Epithelial cell of proximal tubule (primary cell): Measurements from ENCODE around the gene HELZ. TPM values are rescaled to one million over a fixed set of nuclear protein-coding genes. Genes with fewer than 3 reads are reported as not detected.

ENCODE experiments used
- DNase-seq: peaks from one replicate; pipeline ENCODE4 v3.0.0-alpha.2; 2011; ENCODE audit warnings: low read depth
- H3K4me3 ChIP-seq: 2 replicates; pipeline ENCODE4 v1.5.1; 2011; ENCODE audit warnings: low read depth, mild to moderate bottlenecking, low read length
- total RNA-seq: library from RNA; depleted of rRNA; stranded (reverse); fragments of >200 nt; gene quantifications from 2 replicates; pipeline ENCODE4 v1.2.3, GENCODE V29; 2015
- TF ChIP-seq, protein P1 (sequence below): conservative IDR thresholded peaks from 2 replicates; pipeline ENCODE4 v1.5.1; 2012; ENCODE audit warnings: low read depth, mild to moderate bottlenecking, low read length

Gene HELZ
- total RNA-seq, 1 donor from 2014 or later = 31.1 TPM

DNA sequence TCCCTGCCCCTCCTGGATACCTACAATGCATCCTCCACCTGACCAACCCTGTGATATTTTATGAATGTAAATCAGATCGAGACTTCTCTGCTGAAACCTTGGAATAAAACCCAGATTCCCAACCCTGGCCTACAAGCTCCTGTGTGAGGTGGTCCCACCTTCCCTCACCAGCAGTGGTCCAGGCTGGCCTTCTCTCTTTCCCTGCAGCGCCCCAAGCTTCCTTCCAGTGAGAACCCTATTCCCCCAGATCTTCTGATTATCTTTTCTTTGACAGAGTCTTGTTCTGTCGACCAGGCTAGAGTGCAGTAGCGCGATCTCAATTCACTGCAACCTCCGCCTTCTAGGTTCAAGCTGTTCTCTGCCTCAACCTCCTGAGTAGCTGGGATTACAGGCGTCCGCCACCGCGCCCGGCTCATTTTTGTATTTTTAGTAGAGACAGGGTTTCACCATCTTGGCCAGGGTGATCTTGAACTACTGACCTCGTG lies 2.5 kb upstream of the HELZ start:
- TF ChIP-seq, protein P1, sequence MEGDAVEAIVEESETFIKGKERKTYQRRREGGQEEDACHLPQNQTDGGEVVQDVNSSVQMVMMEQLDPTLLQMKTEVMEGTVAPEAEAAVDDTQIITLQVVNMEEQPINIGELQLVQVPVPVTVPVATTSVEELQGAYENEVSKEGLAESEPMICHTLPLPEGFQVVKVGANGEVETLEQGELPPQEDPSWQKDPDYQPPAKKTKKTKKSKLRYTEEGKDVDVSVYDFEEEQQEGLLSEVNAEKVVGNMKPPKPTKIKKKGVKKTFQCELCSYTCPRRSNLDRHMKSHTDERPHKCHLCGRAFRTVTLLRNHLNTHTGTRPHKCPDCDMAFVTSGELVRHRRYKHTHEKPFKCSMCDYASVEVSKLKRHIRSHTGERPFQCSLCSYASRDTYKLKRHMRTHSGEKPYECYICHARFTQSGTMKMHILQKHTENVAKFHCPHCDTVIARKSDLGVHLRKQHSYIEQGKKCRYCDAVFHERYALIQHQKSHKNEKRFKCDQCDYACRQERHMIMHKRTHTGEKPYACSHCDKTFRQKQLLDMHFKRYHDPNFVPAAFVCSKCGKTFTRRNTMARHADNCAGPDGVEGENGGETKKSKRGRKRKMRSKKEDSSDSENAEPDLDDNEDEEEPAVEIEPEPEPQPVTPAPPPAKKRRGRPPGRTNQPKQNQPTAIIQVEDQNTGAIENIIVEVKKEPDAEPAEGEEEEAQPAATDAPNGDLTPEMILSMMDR = no peak
- no peak for DNase-seq
- H3K4me3 ChIP-seq = no peak overlapping the region

DNA sequence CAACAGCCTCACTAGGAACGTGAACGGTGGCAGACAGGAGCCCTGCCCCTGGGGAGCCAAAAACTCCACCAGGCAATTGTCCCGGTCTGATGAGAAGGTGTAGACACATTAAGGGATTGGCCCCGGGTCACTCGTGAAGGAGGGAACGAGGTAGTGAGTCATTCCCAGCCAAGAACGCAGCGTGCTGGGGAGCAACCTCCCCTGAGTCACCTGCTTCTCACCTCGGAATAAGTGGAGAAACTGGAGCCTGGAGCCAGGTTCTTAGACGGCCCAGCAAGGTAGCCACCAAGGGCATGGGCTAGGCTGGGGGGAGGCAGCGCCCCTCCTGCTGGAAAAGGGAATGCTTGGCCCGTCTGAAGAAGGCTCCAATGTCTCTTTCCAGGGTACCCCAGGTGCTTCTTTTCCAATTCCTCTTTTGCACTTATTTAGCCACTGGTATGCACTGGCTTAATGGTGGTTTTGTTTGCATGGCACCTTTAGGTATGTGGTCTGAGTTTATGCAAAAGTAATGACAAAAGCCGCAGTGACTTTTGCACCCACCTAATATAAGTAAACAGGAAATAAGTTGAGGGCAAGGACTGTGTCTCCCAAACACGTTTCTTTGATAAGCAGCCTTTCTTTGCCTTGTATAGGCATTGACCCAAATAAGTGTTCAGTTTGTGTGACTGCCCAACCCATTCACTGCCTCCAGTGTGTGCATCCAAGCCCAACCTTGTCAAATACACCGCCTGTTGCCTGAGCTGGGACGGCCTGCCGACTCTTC lies 1.8 kb upstream of the HELZ start:
- peak overlapping the region; percentile 91 for H3K4me3 ChIP-seq
- peak; percentile 59 for DNase-seq
- TF ChIP-seq, protein P1 = no peak

DNA sequence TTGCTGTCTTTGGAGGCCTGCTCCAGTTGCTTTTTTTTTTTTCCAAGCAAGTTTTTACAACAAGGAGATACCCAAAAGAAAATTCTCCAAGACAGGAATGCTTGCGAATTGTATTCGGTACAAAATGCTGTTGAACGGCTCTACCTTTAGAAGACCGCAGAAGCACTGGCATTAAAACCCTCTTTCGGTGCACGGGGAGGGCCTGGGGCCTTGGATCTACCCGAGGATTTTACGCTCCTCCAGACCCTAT lies 1.3 kb upstream of the HELZ start:
- DNase-seq = no peak
- H3K4me3 ChIP-seq = peak overlapping the region; percentile 91
- TF ChIP-seq, protein P1 = no peak

DNA sequence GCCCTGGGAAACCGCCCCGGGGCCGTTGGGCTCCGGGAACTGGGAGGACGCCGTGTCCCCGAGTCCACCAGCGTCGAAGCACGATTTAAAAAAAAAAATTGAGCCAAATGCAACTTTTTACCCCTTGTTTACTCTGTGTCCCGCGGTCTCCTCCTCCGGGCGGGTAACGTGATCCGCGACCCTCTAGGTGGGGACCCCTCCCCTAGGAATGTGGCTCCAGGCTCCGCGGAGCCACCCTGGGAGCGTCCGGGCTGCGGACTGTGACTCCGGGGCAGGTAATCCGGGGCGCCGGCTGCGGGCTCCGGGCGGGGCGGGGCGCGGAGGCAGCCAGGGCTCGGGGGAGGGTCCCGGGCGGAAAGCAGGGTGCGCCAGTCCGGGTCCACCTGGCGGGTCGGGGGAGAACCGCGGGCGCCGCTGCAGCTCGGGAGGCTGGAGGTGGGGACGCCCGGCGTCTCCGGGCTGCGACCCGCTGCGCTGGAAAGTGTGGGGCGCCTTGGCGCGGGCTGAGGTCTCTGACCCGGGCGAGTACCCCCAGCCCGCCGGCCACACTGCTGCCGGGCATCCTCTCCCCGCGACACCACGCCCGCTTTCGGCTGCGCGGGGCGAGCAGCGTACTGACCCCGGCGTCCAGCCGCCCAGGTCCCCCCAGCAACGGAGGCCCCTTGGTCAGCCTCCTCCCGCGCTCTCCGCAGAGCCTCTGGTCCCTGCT lies 852 bp upstream of the HELZ start:
- TF ChIP-seq, protein P1 = no peak
- no peak for DNase-seq
- H3K4me3 ChIP-seq = peak overlapping the region; percentile 91

DNA sequence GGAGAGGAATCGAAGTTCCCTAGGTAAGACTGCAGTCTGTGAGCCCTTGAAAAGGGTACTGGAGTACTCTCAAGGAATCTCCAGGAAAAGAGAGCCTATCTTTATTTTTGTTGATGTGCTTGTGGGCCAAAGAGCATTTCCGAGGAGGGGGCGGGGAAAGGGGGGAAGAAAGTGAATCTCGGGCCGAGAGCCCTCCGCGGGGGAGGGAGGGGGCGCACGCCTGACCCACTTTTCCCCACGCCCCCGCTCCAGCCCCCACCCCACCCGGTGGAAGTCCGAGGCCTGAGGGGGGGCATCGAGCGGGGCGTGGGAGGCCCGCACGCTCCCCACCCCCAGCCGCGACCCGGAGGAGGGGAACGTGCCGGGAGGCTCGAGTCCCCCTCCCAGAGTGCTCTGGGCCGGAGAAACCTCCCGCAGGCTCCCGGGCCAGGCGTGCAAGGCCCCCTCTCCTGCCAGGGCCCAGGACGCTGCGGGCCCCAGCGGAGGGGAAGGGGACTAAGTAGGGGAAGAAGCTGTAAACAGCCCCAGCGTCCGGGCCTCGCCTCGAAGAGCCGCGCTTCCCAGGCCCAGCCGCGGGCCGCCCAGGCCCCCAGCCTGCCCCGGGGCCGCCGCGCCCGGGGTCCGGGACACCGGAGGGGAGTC lies 444 bp downstream of the HELZ start:
- H3K4me3 ChIP-seq = peak overlapping the region; percentile 91
- TF ChIP-seq, protein P1 = no peak
- no peak for DNase-seq

DNA sequence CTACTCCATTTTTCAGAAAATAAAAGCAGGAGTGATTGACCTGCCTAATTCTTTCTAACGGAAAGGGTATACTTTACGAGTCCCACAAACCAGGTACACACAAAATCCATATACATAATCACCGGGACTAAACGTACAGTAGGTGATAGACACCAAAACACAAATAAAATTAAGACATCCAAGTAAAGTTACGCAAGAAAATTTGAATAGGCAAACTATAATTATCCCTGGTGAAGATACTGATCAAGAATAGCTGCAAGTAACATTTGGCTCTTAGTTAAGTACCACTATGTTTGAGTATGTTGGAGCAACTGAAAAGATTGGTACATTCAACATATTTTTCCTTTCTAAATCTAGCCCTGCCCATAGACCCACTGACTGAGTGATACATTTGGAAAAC lies 1.7 kb downstream of the HELZ start:
- H3K4me3 ChIP-seq = peak overlapping the region; percentile 91
- TF ChIP-seq, protein P1 = no peak

More for the DNA sequence above, 1.7 kb downstream of the HELZ start:
- no peak for DNase-seq
